ENCODE results near the gene DUSP15. TPM values are rescaled to one million over a fixed set of nuclear protein-coding genes. Genes with fewer than 3 reads are reported as not detected.

The DUSP15 gene
- polyA plus RNA-seq, 2 of the 4 experiments (the other 2 are of a cell fraction) = 0.53 to 1.3 TPM

DNA sequence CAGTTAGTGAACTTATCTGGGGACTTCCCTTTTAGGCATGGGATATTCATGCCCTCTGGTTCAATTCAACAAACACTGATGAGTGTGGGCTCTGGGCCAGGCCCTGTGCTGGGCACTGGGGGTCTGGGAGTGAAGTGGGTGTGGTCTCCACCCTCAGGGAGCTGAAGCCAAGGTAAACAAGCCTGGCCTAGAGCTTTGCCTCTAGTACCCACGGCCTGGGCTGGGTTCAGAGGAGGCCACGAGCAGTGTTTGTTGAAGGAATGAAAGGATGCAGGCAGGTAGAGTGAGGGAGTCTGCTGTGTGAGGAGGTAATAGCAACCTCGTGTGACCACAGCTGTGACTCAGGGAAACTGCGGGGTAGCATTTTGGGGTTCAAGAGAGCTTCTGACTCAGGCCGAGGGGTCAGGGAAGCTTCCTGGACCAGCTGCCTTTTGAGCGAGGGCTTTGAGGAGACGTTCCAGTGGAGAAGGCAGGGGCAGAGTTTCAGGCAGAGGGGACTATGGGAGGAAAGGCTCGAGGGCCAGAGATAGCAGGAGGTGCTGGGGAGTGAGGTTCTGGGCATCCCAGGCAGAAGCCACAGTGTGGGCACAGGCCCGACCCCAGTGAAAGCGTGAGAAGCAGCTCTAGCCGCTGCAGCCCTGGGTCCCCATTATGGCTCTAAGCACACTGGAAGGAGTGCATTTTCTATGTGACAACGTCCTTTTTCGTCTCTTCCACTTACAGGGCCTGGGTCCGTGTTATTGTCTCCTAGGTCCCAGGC is 45.6 kb downstream of the DUSP15 start (continued):
- TF ChIP-seq, protein P1, sequence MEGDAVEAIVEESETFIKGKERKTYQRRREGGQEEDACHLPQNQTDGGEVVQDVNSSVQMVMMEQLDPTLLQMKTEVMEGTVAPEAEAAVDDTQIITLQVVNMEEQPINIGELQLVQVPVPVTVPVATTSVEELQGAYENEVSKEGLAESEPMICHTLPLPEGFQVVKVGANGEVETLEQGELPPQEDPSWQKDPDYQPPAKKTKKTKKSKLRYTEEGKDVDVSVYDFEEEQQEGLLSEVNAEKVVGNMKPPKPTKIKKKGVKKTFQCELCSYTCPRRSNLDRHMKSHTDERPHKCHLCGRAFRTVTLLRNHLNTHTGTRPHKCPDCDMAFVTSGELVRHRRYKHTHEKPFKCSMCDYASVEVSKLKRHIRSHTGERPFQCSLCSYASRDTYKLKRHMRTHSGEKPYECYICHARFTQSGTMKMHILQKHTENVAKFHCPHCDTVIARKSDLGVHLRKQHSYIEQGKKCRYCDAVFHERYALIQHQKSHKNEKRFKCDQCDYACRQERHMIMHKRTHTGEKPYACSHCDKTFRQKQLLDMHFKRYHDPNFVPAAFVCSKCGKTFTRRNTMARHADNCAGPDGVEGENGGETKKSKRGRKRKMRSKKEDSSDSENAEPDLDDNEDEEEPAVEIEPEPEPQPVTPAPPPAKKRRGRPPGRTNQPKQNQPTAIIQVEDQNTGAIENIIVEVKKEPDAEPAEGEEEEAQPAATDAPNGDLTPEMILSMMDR (IDR thresholded peaks at IDR 0.05) = no peak
- TF ChIP-seq KDM1A (IDR thresholded peaks at IDR 0.05; ENCODE audit: low read depth) = no peak
- TF ChIP-seq FOSB (CRISPR knock-in tag; IDR thresholded peaks at IDR 0.05) = no peak
- no peak for TF ChIP-seq PHF8 (IDR thresholded peaks at IDR 0.05; ENCODE audit: borderline replicate concordance, low read depth)
- no peak for TF ChIP-seq ATOH8 (CRISPR knock-in tag; IDR thresholded peaks at IDR 0.05; ENCODE audit: low read depth)

DNA sequence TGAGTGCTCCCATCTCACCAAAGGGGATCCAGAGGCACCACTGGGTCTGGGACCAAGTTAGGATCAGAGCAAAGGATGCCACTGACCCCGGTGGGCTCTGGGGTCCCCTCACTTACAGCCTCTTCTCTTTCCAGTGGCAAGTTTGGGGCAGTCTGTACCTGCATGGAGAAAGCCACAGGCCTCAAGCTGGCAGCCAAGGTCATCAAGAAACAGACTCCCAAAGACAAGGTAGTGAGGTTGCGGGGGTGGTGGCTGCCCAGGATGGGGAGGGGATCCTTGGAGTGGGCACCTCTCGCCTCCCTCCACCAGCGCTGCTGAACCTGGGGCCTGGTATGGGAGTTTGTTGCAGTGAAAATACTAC is 46.2 kb downstream of the DUSP15 start:
- no peak overlapping the region for H3K4me2 ChIP-seq
- TF ChIP-seq ZC3H11A (IDR thresholded peaks at IDR 0.05) (no peak), EHF (CRISPR knock-in tag; IDR thresholded peaks at IDR 0.05) (no peak)
- ChIA-PET CTCF (interaction anchor here (1.2 to 6.8 kb wide), 17 partner anchors 10 to 282 kb away, joined by 3 to 133 read pairs (median 10); partner anchors contain the start of genes FOXS1 and PDRG1), POLR2A (no interaction called here)
- ATAC-seq = no peak
- H3K9me3 ChIP-seq = no peaks in the 10 kb centered on the region
- no peak for DNase-seq (ENCODE audit: low read depth in 1 of 2, low spot score in 1 of 2)
- H3K4me3 ChIP-seq = no peak overlapping the region
- FAIRE-seq = no peak
- H3K4me1 ChIP-seq = peaks cover 23% of the 10 kb centered on the region; the same call in 2 of the 3 replicates
- 73% methylated on average over 4 of the region's 4 CpGs for WGBS (ENCODE audit: missing lambda C conversion rate)
- peak overlapping the region; percentile 22 to 68; a peak in 3 of 6 replicates for H3K27ac ChIP-seq

DNA sequence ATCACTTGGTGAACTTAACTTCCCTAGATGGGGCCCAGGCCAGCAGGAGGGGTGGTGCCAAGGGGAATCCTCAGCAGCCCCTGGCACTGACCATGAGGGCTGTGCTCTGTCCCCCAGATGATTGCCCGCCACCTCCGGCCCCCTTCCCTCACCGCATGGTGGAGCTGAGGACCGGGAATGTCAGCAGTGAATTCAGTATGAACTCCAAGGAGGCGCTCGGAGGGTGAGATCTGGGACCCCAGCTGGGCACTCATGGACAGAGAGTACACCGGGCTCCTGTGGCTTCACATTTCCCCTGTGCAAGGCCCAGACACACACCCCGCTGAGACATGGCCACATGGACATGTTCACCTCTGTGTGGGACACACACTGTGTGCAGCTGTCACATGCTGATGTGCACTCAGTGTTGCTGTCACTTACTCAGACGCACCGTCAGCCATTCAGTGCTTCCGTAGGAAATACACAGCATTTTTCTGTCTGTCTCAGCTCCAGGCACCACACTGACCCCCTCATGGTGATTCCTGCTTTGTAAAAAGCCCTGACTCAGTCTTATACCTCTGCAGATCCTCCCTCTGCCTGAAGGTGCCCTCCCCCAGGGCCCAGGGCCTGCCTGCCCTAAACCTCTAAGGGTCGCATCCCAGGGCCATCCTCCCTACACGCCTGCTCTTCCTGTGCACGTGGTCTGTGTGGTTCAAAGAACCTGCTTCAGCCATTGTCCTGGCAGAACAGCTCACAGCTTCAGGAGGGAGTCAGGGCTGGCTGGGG is 46.8 kb downstream of the DUSP15 start:
- POLR2A ChIA-PET = interaction anchor here (0.6 kb wide), 1 partner anchor 455 kb away, joined by 8 read pairs; no protein-coding TSS in a partner anchor

GRCh38 chr20:31822421-31823330 is 47.7 kb downstream of the DUSP15 start:
- 6% methylated on average over 29 of the region's 29 CpGs for WGBS (ENCODE audit: missing lambda C conversion rate)
- Histone ChIP-seq H3K4me1 (peaks cover 23% of the 10 kb centered on the region; the same call in 2 of the 3 replicates), H3K9me3 (no peaks in the 10 kb centered on the region), H3K4me3 (0 out of 3 replicates have a peak overlapping the region, but pooled peaks have one; percentile 18), H3K4me2 (peak overlapping the region; percentile 73), H3K27ac (peak overlapping the region; percentile 16 to 68; a peak in 4 of 6 replicates)
- ATAC-seq = peak; percentile 71 to 90
- ChIA-PET POLR2A (interaction anchor here (0.6 kb wide), 1 partner anchor 456 kb away, joined by 8 read pairs; no protein-coding TSS in a partner anchor), CTCF (interaction anchor here (0.5 to 6.8 kb wide), 74 partner anchors 9 to 956 kb away, joined by 3 to 133 read pairs (median 4); partner anchors contain the start of genes FOXS1 and PDRG1)
- TF ChIP-seq RARB (CRISPR knock-in tag; IDR thresholded peaks at IDR 0.05) = no peak
- TF ChIP-seq KDM1A (IDR thresholded peaks at IDR 0.05; ENCODE audit: low read depth) = no peak
- TF ChIP-seq RAD21 (conservative IDR thresholded peaks at IDR 0.05 in 1 of 2, IDR thresholded peaks at IDR 0.05 in 1 of 2) = peak; percentile 97 to 99
- no peak for TF ChIP-seq RFX5 (IDR thresholded peaks at IDR 0.05)
- peak; percentile 58; the same call in 1 of the 2 replicates for TF ChIP-seq KDM5A (IDR thresholded peaks at IDR 0.05)
- TF ChIP-seq, protein P1 (IDR thresholded peaks at IDR 0.05) = peak; percentile 97
- TF ChIP-seq POLR2AphosphoS2 (conservative IDR thresholded peaks at IDR 0.05; ENCODE audit: low read length) = no peak
- TF ChIP-seq SMC3 (IDR thresholded peaks at IDR 0.05) = peak; percentile 95
- peak; percentile 62 to 79 for DNase-seq (ENCODE audit: low read depth in 1 of 2, low spot score in 1 of 2)
- FAIRE-seq = no peak

More for the DNA sequence above, 46.8 kb downstream of the DUSP15 start:
- Histone ChIP-seq H3K27ac (peak overlapping the region; percentile 22 to 68; a peak in 4 of 6 replicates), H3K4me3 (no peak overlapping the region), H3K9me3 (no peaks in the 10 kb centered on the region), H3K4me2 (no peak overlapping the region; the same call in 2 of the 3 replicates), H3K4me1 (peaks cover 23% of the 10 kb centered on the region; the same call in 2 of the 3 replicates)
- FAIRE-seq (no peak), DNase-seq (ENCODE audit: low read depth in 1 of 2, low spot score in 1 of 2) (no peak), ATAC-seq (peak in 1 of 2 experiments; percentile 11; a peak in 3 of 6 replicates)
- TF ChIP-seq MAFK (IDR thresholded peaks at IDR 0.05; ENCODE audit: partially characterized antibody) (peak; percentile 36), NR3C1 (IDR thresholded peaks at IDR 0.05) (no peak)
- CTCF ChIA-PET = interaction anchor here (0.5 to 6.8 kb wide), 68 partner anchors 9 to 955 kb away, joined by 3 to 133 read pairs (median 4); partner anchors contain the start of genes FOXS1 and PDRG1
- 72% methylated on average over 14 of the region's 14 CpGs for WGBS (ENCODE audit: missing lambda C conversion rate)
